HL-60 (cell line): ENCODE measurements around the gene SOST.

Experiments
- CTCF ChIP-seq: IDR thresholded peaks from one replicate; pipeline ENCODE4 v1.5.1; 2011; ENCODE audit warnings: low read length, control low read depth, inconsistent platforms; ENCODE audit not compliant: insufficient read depth
- POLR2AphosphoS5 ChIP-seq: IDR thresholded peaks from 2 replicates; pipeline ENCODE4 v1.6.1; 2012; ENCODE audit warnings: low read depth
- REST ChIP-seq: IDR thresholded peaks from 2 replicates; pipeline ENCODE4 v1.6.1; 2012; ENCODE audit warnings: low read depth; ENCODE audit not compliant: insufficient replicate concordance

GRCh38 chr17:43759836-43760235 lies 1.2 kb upstream of the SOST start:
- TF ChIP-seq REST (no peak), CTCF (no peak), POLR2AphosphoS5 (no peak)
